GM06990 (cell line): ENCODE data around the gene P4HTM.

ENCODE experiments used
- DNase-seq: peaks from one replicate; pipeline ENCODE4 v3.0.0-alpha.2; 2011; ENCODE audit not compliant: insufficient read length; ENCODE audit errors: extremely low read depth
- H3K27me3 ChIP-seq: replicated peaks from 2 replicates; pipeline ENCODE4 v1.6.0; 2011; ENCODE audit warnings: low read length; ENCODE audit not compliant: control insufficient read depth, insufficient read depth
- H3K36me3 ChIP-seq: 2 replicates; pipeline ENCODE4 v1.5.1; 2011; ENCODE audit warnings: low read length; ENCODE audit not compliant: control insufficient read depth, insufficient read depth
- H3K4me3 ChIP-seq: replicated peaks from 2 replicates; pipeline ENCODE4 v1.5.1; 2011; ENCODE audit warnings: low read depth, mild to moderate bottlenecking, control low read depth, low read length
- CTCF ChIP-seq: IDR thresholded peaks from 2 replicates; pipeline ENCODE4 v1.5.1; 2011; ENCODE audit warnings: low read length, control low read depth, mild to moderate bottlenecking, inconsistent platforms; ENCODE audit not compliant: insufficient read depth, poor library complexity, severe bottlenecking

The P4HTM gene

GRCh38 chr3:48999085-48999858 lies 9.2 kb downstream of the P4HTM start:
- Histone ChIP-seq H3K27me3 (no peaks in the 10 kb centered on the region), H3K4me3 (no peak overlapping the region), H3K36me3 (peaks cover 6% of the 10 kb centered on the region)
- DNase-seq: no peak
- no peak for TF ChIP-seq CTCF

- no peak overlapping the region for H3K4me3 ChIP-seq
- no peak for DNase-seq
- H3K36me3 ChIP-seq: peaks cover 6% of the 10 kb centered on the region; the same call in 1 of the 2 replicates
- no peaks in the 10 kb centered on the region for H3K27me3 ChIP-seq
- no peak for TF ChIP-seq CTCF
These were observed 11.1 kb downstream of the P4HTM start for GRCh38 chr3:49001155-49001554.

- TF ChIP-seq CTCF: no peak
- H3K27me3 ChIP-seq: no peaks in the 10 kb centered on the region
- H3K4me3 ChIP-seq: no peak overlapping the region
- H3K36me3 ChIP-seq: peaks cover 3% of the 10 kb centered on the region; the same call in 1 of the 2 replicates
- DNase-seq: no peak
These were observed 14.6 kb downstream of the P4HTM start for GRCh38 chr3:49004352-49005302.

GRCh38 chr3:49005303-49005680 lies 15.3 kb downstream of the P4HTM start:
- no peak for TF ChIP-seq CTCF
- Histone ChIP-seq H3K4me3 (no peak overlapping the region), H3K36me3 (peaks cover 3% of the 10 kb centered on the region; the same call in 1 of the 2 replicates), H3K27me3 (no peaks in the 10 kb centered on the region)
- no peak for DNase-seq

- H3K4me3 ChIP-seq: peak overlapping the region; percentile 79
- TF ChIP-seq CTCF: no peak
These were observed 16.0 kb downstream of the P4HTM start for GRCh38 chr3:49005998-49006397.

More at GRCh38 chr3:49005998-49006397, 16.0 kb downstream of the P4HTM start:
- no peaks in the 10 kb centered on the region for H3K27me3 ChIP-seq
- peaks cover 3% of the 10 kb centered on the region; the same call in 1 of the 2 replicates for H3K36me3 ChIP-seq
- DNase-seq: no peak
